Activated B cell treated with CpG ODN at 0.5 μM for 24 hours (primary cell): ENCODE measurements around the gene LINGO4. TPM values are rescaled to one million over a fixed set of nuclear protein-coding genes. Genes with fewer than 3 reads are reported as not detected.

Experiments used
- ATAC-seq: fragments of 200-7000 bp; cut with Tn5 transposase; one replicate; pipeline ENCODE4 v1.10.0; 2021; ENCODE audit warnings: low read depth, mild to moderate bottlenecking, moderate library complexity
- CTCF ChIA-PET: fragments of 350-600 bp; sonication (Branson Sonifier 250); formaldehyde crosslinking; loops from one replicate; lab custom pipeline; 2021; ENCODE audit warnings: antibody characterized with exemption; lab: Charles Lee
- POLR2A ChIA-PET: fragments of 350-600 bp; sonication (Branson Sonifier 250); formaldehyde crosslinking; loops from one replicate; lab custom pipeline; 2021; ENCODE audit warnings: antibody characterized with exemption; lab: Charles Lee
- DNase-seq: peaks from one replicate; pipeline ENCODE4 v3.0.0; 2022
- H3K27ac Mint-ChIP-seq: one replicate; pipeline ENCODE4 v1.8.0; 2020; ENCODE audit warnings: mixed read lengths
- H3K27me3 Mint-ChIP-seq: one replicate; pipeline ENCODE4 v1.8.0; 2021; ENCODE audit warnings: mixed read lengths
- H3K36me3 Mint-ChIP-seq: one replicate; pipeline ENCODE4 v1.8.0; 2021; ENCODE audit warnings: low read depth, mixed read lengths
- H3K4me1 Mint-ChIP-seq: one replicate; pipeline ENCODE4 v1.8.0; 2021; ENCODE audit warnings: mixed read lengths
- H3K4me3 Mint-ChIP-seq: one replicate; pipeline ENCODE4 v1.8.0; 2020; ENCODE audit warnings: mild to moderate bottlenecking, mixed read lengths
- H3K9me3 Mint-ChIP-seq: one replicate; pipeline ENCODE4 v1.8.0; 2020; ENCODE audit warnings: mixed read lengths
- CTCF ChIP-seq: fragments of 200-600 bp; IDR thresholded peaks from one replicate; pipeline ENCODE4 v1.8.0; 2022; ENCODE audit warnings: antibody characterized with exemption, mild to moderate bottlenecking
- intact Hi-C: fragments of 100-400 bp; cut with micrococcal nuclease; formaldehyde crosslinking; loops from one replicate; pipeline ENCODE4 v1.15.1; 2024
- total RNA-seq: library from RNA; stranded (reverse); gene quantifications from 2 replicates; pipeline ENCODE4 v1.2.3, GENCODE V29; 2022

Gene LINGO4, protein sequence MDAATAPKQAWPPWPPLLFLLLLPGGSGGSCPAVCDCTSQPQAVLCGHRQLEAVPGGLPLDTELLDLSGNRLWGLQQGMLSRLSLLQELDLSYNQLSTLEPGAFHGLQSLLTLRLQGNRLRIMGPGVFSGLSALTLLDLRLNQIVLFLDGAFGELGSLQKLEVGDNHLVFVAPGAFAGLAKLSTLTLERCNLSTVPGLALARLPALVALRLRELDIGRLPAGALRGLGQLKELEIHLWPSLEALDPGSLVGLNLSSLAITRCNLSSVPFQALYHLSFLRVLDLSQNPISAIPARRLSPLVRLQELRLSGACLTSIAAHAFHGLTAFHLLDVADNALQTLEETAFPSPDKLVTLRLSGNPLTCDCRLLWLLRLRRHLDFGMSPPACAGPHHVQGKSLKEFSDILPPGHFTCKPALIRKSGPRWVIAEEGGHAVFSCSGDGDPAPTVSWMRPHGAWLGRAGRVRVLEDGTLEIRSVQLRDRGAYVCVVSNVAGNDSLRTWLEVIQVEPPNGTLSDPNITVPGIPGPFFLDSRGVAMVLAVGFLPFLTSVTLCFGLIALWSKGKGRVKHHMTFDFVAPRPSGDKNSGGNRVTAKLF
- not detected in 2 replicates for total RNA-seq

GRCh38 chr1:151805066-151805820, at the start of gene LINGO4:
Gene LINGO4, minus strand, starts transcription at chr1:151805419. Its CDS starts 2,715 bp downstream, at chr1:151802704.
- intact Hi-C loops, result no loop called here
- H3K27me3 Mint-ChIP-seq, result peaks cover 3% of the 10 kb centered on the region
- DNase-seq, result no peak
- peaks cover 8% of the 10 kb centered on the region for H3K4me1 Mint-ChIP-seq
- no peak for TF ChIP-seq CTCF
- no peaks in the 10 kb centered on the region for H3K36me3 Mint-ChIP-seq
- CTCF ChIA-PET, result no interaction called here
- H3K4me3 Mint-ChIP-seq, result no peak within 1 kb of the TSS
- POLR2A ChIA-PET, result interaction anchor here (0.5 kb wide), 1 partner anchor 225 kb away, joined by 6 read pairs; no protein-coding TSS in a partner anchor
- no peaks in the 10 kb centered on the region for H3K9me3 Mint-ChIP-seq
- no peak within 1 kb of the TSS for H3K27ac Mint-ChIP-seq
- ATAC-seq, result no peak

- intact Hi-C loops, result no loop called here
- no peak overlapping the region for H3K27ac Mint-ChIP-seq
- peaks cover 12% of the 10 kb centered on the region for H3K27me3 Mint-ChIP-seq
- POLR2A ChIA-PET, result no interaction called here
- H3K4me3 Mint-ChIP-seq, result no peak overlapping the region
- DNase-seq (no peak), ATAC-seq (no peak)
- no peaks in the 10 kb centered on the region for H3K36me3 Mint-ChIP-seq
- CTCF ChIA-PET, result no interaction called here
- H3K4me1 Mint-ChIP-seq, result peaks cover 1% of the 10 kb centered on the region
- H3K9me3 Mint-ChIP-seq, result no peaks in the 10 kb centered on the region
- no peak for TF ChIP-seq CTCF
These were observed 49.4 kb upstream of the LINGO4 start for GRCh38 chr1:151854658-151855057.

GRCh38 chr1:151853411-151853943, 48.3 kb upstream of the LINGO4 start, which contains the start of gene THEM5:
Gene THEM5, minus strand, starts transcription at chr1:151853712. Its CDS starts 147 bp downstream, at chr1:151853565.
- POLR2A ChIA-PET, result no interaction called here
- H3K27me3 Mint-ChIP-seq, result peaks cover 18% of the 10 kb centered on the region
- H3K9me3 Mint-ChIP-seq, result no peaks in the 10 kb centered on the region
- intact Hi-C loops, result no loop called here
- no peak for TF ChIP-seq CTCF
- H3K27ac Mint-ChIP-seq, result no peak within 1 kb of the TSS
- ATAC-seq, result no peak
- no peak for DNase-seq
- H3K4me1 Mint-ChIP-seq, result no peaks in the 10 kb centered on the region
- CTCF ChIA-PET, result no interaction called here
- no peak within 1 kb of the TSS for H3K4me3 Mint-ChIP-seq
- H3K36me3 Mint-ChIP-seq, result no peaks in the 10 kb centered on the region

DNA sequence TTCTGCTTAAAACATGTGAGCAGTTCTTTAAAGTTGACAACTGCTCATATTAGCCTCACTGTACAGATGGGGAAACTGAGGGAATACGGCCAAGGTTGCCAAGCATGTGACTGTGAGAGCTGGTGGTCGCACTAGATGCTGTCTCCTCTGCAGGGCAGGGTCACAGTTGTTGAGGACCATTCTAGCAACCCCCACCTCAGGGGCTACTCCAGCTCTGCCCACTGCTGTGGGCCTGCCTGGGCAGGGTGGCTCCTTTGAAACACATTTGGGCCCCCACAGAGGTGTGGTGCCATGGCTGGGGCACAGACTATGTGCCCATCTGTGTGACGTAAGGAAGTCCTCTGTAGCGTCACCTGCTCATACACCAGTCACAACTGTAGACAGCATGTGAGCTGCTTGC, 47.5 kb upstream of the LINGO4 start:
- Mint-ChIP-seq H3K27ac (no peak overlapping the region), H3K9me3 (no peaks in the 10 kb centered on the region), H3K4me3 (no peak overlapping the region), H3K27me3 (peaks cover 18% of the 10 kb centered on the region), H3K36me3 (no peaks in the 10 kb centered on the region), H3K4me1 (no peaks in the 10 kb centered on the region)
- no peak for TF ChIP-seq CTCF
- CTCF ChIA-PET, result no interaction called here
- intact Hi-C loops, result no loop called here
- POLR2A ChIA-PET, result no interaction called here
- no peak for ATAC-seq
- no peak for DNase-seq
